Fibroblast of lung (primary cell): ENCODE measurements around the gene CRTC1.

Experiments used
- CTCF ChIP-seq, 2 donors: IDR thresholded peaks in 1 of 2; conservative IDR thresholded peaks in 1 of 2; 1 replicate in 1 of 2; 2 replicates in 1 of 2; pipeline ENCODE4 v1.5.1; 2011 to 2012; ENCODE audit warnings: low read length in 2 of 2, control low read depth in 1 of 2, inconsistent platforms in 1 of 2, low read depth in 1 of 2, mild to moderate bottlenecking in 1 of 2
- EZH2 ChIP-seq: IDR thresholded peaks from 2 replicates; pipeline ENCODE4 v1.5.1; 2012; ENCODE audit warnings: low read length, control low read depth, mild to moderate bottlenecking; ENCODE audit errors: missing control alignments

GRCh38 chr19:18708452-18709231, 25.2 kb downstream of the CRTC1 start:
- no peak for TF ChIP-seq CTCF (conservative IDR thresholded peaks at IDR 0.05 in 1 of 2, IDR thresholded peaks at IDR 0.05 in 1 of 2; ENCODE audit: low read depth in 1 of 2, low read length in 2 of 2)
- TF ChIP-seq EZH2, result no peak
